CD4-positive, alpha-beta T cell treated with Interferon alpha-2 for 1 hour (primary cell): ENCODE measurements around the gene GNPTAB.

Source experiments
- DNase-seq, 2 donors: peaks; one replicate each; pipeline ENCODE4 v3.0.0-alpha.2; 2020 to 2022

GNPTAB gene

DNA sequence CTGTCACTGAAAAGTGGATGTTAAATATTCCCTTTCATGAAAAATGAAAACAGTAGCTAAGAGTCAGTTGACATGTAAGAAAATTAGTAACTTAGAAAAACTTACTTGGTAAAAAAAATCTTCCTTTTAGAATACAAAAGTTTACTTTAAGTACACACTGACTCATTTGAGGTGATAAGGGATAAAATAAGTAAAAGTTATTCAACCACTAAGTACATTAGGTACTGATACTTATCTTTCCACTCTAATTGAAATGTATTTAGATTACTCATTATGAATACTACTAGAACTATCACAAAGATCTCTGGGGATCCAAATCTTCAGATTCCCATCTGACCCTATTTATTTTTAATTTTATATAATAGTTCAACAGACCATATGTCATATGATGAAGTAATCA, 103.7 kb downstream of the GNPTAB start:
- DNase-seq = no peak

DNA sequence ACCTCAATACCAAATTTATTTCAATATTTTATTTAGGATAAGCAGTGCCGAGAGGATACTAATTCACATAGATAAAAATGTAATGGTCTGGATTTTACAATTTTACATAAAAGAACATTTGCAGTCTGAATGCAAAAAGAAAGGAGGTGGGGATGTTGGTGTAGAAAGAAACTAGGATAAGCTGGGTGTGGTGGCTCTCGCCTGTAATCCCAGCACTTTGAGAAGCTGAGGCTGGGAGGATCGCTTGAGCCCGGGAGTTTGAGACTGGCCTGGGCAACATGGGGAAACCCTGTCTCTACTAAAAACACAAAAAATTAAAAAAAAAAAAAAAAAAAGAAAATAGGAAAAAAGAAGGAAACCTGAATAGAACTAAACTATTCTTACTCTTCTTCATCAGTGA, 108.4 kb downstream of the GNPTAB start:
- DNase-seq = no peak

DNA sequence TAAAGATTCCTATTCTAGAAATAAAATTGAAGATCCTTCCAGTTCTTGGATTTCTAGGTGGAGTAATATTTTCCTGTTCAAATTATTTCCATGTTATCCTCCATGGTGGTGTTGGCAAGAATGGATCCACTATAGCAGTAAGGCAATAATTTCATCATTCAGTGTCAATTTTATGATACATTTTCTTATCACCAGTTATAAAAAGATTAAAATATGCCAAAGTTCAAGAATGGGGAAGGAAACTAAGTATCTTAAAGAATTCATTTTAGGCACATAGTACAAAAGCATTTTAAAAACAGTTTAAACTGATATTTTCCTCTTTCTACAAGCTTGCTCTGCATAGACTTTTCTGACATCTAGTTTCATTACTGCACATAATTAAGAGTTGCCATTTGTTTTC, 110.6 kb downstream of the GNPTAB start:
- no peak for DNase-seq

DNA sequence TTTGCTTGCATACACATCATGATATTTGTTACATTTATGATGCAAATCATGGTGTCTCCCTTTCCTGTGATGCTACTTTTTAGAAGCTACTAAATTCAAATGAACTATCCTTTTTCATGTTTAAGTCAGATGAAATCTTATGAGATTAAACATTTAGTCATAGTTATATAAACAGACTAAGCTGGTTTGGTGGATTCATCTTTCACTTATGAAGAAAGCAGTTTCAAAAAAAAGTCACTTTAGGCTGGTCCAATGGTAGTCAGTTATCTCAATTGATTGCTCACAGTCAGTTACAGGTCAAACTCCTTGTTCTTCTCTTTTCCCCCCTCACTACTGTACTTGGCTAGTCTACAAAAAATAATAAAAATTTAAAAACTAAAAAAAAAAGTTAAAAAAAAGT, 111.2 kb downstream of the GNPTAB start:
- no peak for DNase-seq

DNA sequence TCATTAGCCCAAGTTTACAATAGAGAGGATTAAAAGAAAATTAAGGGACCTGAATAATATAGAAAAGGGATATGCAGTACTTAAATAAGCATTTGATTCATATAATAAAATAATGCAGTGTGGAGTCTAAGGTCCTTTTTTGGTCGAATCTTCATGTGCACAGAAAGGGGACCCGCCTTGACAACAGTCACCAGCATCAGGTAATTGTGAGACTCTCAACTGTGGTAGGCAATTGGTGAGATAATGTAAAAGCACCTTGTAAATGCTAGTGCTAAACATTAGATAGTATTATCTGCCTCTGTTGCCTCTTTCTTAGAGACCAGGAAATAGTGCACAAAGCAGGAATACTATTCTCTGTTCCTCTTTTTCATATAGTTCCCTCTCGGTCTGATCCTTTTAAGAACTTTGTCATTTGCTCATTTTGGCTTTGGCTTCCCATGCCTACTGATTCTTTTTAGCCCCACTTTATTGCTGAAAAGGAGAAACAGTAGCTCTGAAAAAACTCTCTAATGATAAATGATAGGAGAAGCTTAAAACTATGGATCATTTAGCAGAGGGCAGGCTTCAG, 115.8 kb downstream of the GNPTAB start:
- DNase-seq = no peak

DNA sequence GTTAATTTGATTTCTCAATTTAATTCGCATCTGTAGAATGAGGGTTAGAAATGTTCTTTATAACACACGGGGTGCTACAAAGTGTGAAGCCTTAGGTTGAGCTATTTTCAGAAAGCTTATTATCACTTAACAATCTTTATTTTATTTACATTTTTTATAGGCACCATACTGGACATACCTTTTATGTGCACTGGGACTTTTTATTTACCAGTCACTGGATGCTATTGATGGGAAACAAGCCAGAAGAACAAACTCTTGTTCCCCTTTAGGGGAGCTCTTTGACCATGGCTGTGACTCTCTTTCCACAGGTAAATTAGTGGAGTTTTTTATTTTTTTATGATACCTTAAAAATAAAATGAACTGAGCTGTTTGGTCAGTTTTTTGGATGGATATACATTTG, 116.8 kb downstream of the GNPTAB start:
- no peak for DNase-seq

DNA sequence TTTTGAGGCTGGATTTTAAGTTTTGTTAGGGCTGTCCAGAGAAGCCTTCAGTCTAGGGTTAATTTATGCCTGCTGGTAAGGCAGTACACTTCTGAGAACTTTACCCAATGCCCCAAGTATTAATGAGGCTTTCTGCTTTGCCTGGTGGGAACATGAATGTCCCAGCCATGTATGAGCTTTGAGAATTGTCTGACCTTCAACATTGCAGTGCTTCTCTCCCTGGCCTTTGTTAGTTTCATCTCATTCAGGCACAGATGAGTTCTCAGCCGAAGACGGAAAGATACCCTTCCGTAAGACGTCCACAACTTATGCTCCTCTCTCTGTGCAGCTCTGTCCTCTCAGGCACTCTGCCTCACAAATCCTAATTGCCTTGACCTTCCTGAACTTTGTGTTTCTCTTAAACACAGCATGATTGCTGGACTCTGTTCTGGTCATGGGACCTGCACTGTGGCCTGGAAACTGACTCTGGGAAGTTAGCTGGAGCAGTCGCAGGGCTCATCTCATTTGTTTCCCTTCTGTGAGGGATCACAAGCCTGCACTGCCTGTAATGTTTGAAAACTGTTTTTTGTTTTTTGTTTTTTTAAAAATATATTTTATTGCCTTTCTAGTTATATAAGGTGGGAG, 117.6 kb downstream of the GNPTAB start:
- no peak for DNase-seq

DNA sequence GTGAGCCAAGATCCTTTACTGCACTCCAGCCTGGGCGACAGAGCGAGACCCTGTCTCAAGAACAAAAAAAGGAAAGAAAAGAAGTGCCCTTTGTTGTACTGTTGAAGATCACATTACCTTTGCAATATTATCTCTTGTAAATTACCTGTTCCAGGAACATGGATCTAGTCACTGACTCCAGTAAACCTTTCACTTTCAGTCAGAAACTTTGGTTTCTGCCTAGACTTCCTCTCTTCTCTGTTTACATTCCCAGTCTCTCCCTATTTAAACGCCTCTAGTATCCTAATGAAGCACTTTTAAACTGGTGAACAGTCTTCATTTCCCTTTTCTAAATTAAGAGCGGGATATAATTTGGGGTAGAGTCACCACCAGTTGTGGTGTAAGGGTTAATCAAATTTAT, 120.5 kb downstream of the GNPTAB start:
- DNase-seq = no peak

DNA sequence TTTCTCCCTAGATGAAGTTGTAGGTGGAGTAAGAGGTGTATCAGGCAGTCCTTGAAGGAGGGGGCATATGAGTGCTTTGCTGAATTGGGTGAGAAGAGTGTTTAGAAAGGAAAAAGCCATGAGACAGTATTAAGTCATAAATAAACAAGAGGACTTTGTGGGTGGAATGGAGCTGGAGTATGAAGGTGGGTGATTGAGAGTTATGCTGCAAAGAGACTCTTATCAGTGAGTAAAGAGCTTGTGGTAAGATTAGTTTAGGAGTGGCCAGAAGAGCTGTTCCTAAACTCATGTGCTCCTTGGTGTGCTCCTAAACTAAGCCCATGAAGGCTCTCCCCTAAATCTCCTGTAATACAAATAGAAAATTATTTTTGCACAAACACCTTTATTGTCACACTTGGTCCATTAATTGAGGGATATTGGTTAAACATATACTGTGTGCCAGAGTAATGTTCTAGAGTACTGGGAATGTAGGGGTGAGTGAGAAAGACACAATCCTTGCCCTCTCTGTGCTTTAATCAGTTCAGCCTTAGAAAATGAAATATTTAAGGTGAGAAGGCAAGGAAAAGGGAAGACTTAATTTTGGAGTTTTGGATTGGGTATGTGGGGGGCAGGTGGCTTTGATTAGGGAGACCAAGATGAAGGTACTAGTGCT, 123.5 kb downstream of the GNPTAB start:
- DNase-seq = no peak

DNA sequence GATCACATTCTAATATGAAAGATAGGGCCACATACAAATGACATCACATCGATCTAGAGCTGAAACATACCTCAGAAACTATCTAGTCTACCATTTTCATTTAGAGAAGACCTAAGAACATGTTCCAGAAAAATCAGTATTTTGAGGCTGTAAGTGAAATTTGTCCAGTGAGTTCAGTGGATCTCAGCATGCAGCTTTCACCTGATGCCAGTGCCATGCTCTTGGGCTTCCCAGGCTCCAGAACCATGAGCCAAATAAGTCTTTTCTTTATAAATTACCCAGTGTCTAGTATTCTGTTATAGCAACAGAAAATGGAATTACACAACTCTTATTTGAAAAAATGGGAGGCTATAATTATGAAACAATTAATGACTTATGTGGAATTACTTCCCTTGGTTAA, 124.4 kb downstream of the GNPTAB start:
- DNase-seq = no peak

DNA sequence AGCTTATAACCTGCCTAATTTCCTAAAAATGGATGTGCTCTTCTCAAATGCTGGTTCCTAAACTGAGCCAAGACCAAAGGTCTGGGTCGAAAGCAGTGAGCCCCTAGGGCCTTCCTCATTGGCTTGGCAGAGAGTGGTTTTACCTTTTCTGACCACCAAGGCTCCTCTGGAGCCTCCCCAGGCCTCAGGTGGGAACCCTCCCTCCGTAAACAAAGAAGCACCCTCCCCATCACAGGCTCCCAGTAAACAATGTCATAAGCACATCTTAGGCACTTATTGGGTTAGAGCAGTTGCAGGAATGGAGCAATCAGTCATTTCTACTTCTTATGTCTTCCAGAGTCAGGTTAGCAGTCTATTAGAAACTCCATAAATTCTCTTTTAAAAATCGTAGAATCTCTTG, 127.3 kb downstream of the GNPTAB start:
- no peak for DNase-seq

DNA sequence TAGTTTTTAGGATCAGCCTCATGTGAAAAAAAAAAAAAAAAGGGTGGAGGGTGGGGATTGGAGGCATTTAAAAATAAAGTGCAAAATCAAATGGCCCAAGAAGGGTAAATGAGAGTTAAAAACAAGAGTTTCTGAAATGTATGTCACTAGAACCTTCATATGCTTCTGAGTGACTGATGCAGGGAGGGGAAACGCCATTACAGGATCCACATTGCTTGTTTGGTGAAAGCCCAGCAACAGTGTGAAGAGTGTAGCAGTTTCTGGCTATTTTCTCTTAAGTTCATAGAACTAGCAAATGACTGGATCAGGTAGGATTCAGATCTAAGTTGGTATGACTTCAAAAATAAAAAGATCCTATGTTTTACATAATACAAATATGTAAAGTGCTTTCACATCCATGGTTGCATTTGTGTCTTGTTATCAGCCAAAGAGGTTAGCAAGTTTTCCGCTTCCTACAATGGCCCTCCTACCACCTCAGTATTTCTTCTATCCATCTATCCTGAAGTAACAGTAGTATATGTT, 130.4 kb downstream of the GNPTAB start:
- DNase-seq = no peak

DNA sequence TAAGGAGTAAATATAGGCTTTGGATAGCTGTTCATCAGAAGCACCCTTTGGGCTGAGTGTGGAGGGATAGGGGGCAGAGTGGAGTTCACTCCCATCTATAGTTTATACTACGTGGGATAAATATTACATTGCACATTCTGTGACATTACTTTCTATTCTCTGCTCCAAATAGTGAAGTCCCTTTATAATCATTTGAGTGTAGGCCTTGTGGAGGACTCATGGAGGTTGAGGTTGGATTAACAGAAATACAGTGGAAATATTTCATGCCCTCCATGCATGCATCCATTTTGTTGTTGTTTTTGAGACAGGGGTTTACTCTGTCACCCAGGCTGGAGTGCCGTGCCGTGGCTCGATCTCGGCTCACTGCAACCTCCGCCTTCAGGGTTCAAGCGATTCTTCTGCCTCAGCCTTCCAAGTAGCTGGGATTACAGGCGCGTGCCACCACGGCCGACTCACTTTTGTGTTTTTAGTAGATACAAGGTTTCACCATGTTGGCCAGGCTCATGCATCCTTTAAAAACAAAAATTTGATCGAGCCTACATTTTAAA, 131.9 kb downstream of the GNPTAB start:
- DNase-seq = peak in 1 of 2 donors; percentile 16

DNA sequence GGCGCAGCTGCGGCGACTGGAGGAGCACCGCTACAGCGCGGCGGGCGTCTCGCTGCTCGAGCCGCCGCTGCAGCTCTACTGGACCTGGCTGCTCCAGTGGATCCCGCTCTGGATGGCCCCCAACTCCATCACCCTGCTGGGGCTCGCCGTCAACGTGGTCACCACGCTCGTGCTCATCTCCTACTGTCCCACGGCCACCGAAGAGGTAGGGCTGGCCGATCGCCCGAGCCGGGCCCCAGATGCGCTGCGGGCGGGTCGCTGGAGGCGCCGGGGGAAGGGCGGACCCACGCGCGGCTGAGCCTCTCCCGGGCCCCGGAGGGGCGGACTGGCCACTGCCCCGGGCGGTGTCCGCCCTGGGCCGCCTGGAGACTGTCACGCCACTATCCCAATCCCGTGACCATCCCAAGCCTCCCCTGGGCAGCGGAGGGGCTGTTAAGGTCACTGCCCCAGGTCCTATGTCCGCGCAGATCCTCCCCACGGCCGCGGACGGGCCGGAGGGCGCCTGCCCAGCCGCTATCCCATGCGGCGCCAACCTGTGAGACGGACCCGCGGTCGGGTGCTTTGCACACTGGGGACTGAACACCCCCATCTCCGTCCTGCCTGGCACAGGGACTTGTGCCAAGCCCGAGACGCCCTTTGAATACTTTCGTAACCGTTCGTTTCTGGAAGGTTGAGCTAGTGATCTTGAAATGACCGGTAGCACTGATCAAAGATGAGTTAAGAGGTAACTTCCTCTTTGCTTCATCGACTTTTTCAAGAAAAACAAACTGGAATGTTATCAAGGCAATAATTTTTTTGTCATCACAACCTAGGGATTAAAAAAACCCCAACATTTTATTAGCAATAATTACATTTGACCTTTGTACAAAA, 132.6 kb downstream of the GNPTAB start:
- peak in 1 of 2 donors; percentile 11 for DNase-seq

DNA sequence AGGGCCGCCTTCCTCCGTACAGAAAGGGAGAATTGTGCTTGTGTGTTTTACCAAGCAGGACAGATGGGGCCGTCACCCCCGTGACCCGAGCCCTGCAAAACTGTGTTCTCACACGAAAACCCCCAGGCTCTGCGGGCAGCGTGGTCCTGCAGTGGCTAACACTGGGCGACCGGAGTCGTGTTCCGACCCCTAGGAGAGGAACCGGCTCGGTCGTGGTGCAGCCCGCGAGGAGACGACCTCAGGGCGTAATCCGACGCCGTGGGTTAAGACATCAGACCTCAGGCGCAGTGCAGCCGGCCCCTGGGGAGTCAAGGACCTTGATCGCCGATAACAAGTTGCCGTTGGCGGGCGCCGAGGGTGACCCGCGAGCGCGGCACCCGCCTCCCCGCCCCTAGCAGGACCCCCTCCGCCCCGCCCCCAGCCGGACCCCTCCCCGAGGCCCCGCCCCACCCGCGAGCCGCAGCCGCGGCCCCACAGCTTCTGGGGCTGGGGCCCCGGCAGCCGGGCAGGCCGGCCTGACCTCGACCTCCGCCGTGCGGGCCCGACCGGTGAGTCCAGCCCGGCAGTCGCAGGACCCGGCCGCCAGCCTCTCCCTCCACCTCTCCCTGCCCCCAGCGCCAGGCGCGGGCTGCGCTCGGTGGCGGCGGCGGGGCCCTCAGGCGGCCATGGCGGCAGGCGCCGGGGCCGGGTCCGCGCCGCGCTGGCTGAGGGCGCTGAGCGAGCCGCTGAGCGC, 133.4 kb downstream of the GNPTAB start, which contains the start of gene CHPT1:
CHPT1 (plus strand) TSS at position 444 of the 733 bp plus-strand sequence; CDS start at position 666, 222 bp downstream.
- DNase-seq = peak; percentile 67 to 73

DNA sequence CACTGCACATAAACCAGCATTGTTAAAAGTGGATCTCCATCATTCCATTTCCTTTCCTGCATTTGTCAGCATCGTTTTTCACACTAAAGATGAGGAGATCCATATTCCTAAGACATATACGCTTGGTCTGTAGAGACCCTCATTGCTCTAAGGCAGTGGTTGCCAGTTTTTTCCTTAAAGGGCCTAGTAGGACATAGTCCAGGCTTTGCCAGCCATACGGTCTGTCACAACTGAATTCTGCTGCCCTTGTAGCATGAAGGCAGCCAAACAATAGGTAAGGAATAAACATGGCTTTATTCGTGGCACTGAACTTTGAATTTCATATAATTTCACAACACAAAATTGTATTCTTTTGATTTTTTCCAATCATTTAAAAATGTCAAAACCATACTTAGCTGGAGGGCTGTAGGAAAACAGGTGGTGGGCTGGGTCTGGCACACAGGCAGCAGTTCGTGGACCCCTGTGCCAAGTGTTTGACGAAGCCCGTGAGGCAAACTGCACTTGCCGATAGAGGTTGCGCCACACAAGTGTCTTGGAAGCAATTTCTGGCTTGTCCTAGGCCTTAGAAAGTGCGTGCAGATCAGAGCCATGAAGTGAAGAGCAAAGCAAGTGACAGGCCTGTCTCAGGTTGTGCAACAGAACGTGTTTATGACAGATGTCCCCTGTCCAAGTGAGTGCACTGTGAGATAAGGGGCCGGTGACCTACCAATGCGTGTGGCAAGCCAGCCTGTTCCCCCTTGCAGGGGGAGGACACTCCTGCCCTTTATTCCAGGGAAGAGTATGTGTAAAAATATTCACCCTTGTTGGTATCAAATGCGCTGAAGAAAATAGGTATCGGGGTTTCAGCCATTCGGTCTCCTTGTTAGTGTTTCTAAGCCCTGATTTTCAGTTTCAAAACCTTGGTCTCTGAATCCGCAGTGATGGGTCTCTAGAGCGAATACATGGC, 134.2 kb downstream of the GNPTAB start:
- DNase-seq = no peak

DNA sequence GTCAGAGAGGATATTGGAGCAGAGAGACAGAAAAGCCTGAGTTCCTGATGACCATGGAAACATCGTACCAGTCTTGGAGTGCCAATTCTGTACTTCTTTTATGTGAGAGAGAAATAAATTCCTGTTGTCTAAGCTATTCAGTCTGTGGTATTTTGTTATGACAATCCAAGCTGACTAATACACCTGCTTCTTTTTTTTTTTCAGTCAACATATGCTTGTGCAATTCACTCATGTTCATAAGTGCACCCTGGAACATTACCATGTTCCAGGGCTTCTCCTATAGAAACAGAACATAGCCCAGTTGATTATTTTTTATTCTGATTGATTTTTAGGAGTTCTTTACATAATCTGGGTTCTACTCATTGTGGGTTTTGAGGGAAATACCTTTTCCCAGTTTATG, 135.1 kb downstream of the GNPTAB start:
- DNase-seq = no peak
